22Rv1 (cell line): ENCODE data around the gene ADM2.

Experiments used
- ZFX ChIP-seq: fragments of 450-650 bp; IDR thresholded peaks from 2 replicates; pipeline ENCODE4 v1.6.1; 2017; ENCODE audit warnings: antibody characterized with exemption, borderline replicate concordance
- TF ChIP-seq, protein P1 (sequence below): fragments of 450-650 bp; IDR thresholded peaks from 2 replicates; pipeline ENCODE4 v1.5.1; 2017; ENCODE audit warnings: mild to moderate bottlenecking

DNA sequence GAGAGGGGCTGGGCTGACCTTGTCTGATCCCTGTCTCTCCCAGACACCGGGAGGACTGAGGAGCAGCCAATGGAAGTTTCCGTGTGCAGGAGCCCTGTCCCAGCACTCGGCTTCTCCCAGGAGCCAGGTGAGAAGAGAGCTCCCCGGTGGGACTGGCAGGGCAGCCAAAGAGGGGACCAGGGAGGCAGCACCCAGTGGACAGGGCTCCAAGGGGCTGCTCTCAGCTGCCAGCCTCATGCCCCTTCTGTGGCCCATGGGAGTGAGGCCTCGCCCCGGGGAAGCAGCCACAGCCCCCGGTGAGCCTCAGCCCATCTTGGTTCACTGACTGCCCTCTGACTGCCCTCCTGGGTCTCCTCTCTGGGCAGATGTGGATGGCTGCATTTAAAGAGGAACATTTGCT, 37.3 kb downstream of the ADM2 start:
- TF ChIP-seq, protein P1, sequence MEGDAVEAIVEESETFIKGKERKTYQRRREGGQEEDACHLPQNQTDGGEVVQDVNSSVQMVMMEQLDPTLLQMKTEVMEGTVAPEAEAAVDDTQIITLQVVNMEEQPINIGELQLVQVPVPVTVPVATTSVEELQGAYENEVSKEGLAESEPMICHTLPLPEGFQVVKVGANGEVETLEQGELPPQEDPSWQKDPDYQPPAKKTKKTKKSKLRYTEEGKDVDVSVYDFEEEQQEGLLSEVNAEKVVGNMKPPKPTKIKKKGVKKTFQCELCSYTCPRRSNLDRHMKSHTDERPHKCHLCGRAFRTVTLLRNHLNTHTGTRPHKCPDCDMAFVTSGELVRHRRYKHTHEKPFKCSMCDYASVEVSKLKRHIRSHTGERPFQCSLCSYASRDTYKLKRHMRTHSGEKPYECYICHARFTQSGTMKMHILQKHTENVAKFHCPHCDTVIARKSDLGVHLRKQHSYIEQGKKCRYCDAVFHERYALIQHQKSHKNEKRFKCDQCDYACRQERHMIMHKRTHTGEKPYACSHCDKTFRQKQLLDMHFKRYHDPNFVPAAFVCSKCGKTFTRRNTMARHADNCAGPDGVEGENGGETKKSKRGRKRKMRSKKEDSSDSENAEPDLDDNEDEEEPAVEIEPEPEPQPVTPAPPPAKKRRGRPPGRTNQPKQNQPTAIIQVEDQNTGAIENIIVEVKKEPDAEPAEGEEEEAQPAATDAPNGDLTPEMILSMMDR = no peak
- no peak for TF ChIP-seq ZFX
